AG04449 (cell line): Measurements from ENCODE around the gene PTGS2.

Source experiments
- CTCF ChIA-PET: fragments of 350-600 bp; formaldehyde crosslinking; extraction: SDS; loops from one replicate; lab custom pipeline; 2021; ENCODE audit warnings: antibody characterized with exemption; lab: Yijun Ruan, JAX
- POLR2A ChIA-PET: fragments of 400-600, 350-600 bp; formaldehyde crosslinking; extraction: SDS; loops from one replicate; lab custom pipeline; 2020; ENCODE audit warnings: antibody characterized with exemption, inconsistent platforms; lab: Yijun Ruan, JAX
- DNase-seq: peaks from one replicate; pipeline ENCODE4 v3.0.0-alpha.2; 2010; ENCODE audit warnings: low read depth, low spot score
- H3K4me3 ChIP-seq: 2 replicates; pipeline ENCODE4 v1.5.1; 2011; ENCODE audit warnings: low read depth, mild to moderate bottlenecking, control low read depth, low read length
- CTCF ChIP-seq: IDR thresholded peaks from one replicate; pipeline ENCODE4 v1.5.1; 2011; ENCODE audit warnings: mild to moderate bottlenecking, moderate library complexity, low read length, control low read depth, inconsistent platforms; ENCODE audit not compliant: insufficient read depth; ENCODE audit errors: missing control alignments

The PTGS2 gene

GRCh38 chr1:186708694-186709097 lies 28.5 kb upstream of the PTGS2 start:
- CTCF ChIA-PET: no interaction called here
- no peak for DNase-seq
- POLR2A ChIA-PET: no interaction called here
- no peak overlapping the region for H3K4me3 ChIP-seq
- no peak for TF ChIP-seq CTCF

GRCh38 chr1:186703209-186703766 lies 23.1 kb upstream of the PTGS2 start:
- ChIA-PET CTCF (no interaction called here), POLR2A (no interaction called here)
- TF ChIP-seq CTCF: no peak
- H3K4me3 ChIP-seq: no peak overlapping the region
- DNase-seq: no peak

GRCh38 chr1:186700722-186701121 lies 20.5 kb upstream of the PTGS2 start:
- no peak for TF ChIP-seq CTCF
- ChIA-PET POLR2A (no interaction called here), CTCF (interaction anchor here (0.6 to 1.6 kb wide), 7 partner anchors 16 to 325 kb away, joined by 3 to 5 read pairs (median 3); partner anchors contain the start of genes ODR4, PTGS2 and TPR)
- no peak for DNase-seq
- H3K4me3 ChIP-seq: no peak overlapping the region

DNA sequence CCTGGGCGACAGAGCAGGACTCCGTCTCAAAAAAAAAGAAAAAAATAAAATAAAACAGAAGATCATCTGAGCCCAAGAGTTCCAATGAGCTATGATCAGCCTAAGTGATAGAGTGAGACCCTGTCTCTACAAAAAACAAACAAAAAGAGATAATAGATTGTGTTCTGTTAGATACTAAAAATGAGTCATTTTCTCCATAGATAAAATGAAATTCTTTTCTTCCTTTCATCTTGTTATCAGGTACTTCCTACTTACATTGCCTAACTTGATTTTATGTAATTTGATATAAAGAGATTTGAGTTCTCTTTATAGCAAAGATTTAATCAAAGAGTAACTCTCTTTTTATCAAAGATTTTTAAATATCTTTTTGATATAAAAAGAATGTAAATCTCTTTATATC lies 19.3 kb upstream of the PTGS2 start:
- H3K4me3 ChIP-seq: no peak overlapping the region
- ChIA-PET POLR2A (no interaction called here), CTCF (interaction anchor here (1.2 kb wide), 2 partner anchors 11 to 324 kb away, joined by 3 read pairs; partner anchors contain the start of gene TPR)
- DNase-seq: no peak
- no peak for TF ChIP-seq CTCF

GRCh38 chr1:186689907-186690306 lies 9.7 kb upstream of the PTGS2 start:
- no peak for TF ChIP-seq CTCF
- no peak overlapping the region for H3K4me3 ChIP-seq
- ChIA-PET CTCF (no interaction called here), POLR2A (no interaction called here)
- no peak for DNase-seq

DNA sequence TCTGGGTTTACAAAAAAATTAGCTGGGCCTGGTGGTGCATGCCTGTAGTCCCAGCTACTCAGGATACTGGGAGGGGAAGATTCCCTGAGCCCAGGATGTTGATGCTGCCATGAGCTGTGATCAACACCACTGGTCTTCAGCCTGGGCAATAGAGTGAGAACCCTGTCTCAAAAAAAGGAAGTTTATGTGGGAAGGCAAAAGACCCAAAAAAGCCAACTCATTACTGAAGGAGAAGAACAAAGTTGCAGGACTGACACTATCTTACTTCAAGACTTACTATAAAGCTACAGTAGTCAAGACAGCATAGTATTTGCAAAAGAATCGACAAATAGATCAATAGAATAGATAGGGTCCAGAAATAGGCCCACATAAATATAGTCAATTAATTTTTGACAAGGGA lies 9.2 kb upstream of the PTGS2 start:
- no peak for TF ChIP-seq CTCF
- POLR2A ChIA-PET: no interaction called here
- no peak for DNase-seq
- no peak overlapping the region for H3K4me3 ChIP-seq
- CTCF ChIA-PET: no interaction called here
